ENCODE data around the gene KIR2DL4.
"Not testable (repeated sequence)": the region's sequence is repeated elsewhere in the genome, so short reads cannot be mapped to it uniquely, and the experiment has no call there.

- TF ChIP-seq, protein P1, sequence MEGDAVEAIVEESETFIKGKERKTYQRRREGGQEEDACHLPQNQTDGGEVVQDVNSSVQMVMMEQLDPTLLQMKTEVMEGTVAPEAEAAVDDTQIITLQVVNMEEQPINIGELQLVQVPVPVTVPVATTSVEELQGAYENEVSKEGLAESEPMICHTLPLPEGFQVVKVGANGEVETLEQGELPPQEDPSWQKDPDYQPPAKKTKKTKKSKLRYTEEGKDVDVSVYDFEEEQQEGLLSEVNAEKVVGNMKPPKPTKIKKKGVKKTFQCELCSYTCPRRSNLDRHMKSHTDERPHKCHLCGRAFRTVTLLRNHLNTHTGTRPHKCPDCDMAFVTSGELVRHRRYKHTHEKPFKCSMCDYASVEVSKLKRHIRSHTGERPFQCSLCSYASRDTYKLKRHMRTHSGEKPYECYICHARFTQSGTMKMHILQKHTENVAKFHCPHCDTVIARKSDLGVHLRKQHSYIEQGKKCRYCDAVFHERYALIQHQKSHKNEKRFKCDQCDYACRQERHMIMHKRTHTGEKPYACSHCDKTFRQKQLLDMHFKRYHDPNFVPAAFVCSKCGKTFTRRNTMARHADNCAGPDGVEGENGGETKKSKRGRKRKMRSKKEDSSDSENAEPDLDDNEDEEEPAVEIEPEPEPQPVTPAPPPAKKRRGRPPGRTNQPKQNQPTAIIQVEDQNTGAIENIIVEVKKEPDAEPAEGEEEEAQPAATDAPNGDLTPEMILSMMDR (IDR thresholded peaks at IDR 0.05), result not testable (repeated sequence)
- TF ChIP-seq POLR2A, POLR2AphosphoS5 (IDR thresholded peaks at IDR 0.05): not testable (repeated sequence)
These were observed 34.1 kb downstream of the KIR2DL4 start for GRCh38 chr19:54837522-54837921.
